HEK293 (cell line): ENCODE data around the gene GRIN2A.

ENCODE experiments used
- ZNF121 ChIP-seq: fragments of 450-650 bp; formaldehyde crosslinking; IDR thresholded peaks from 2 replicates; pipeline ENCODE4 v1.5.1; 2016; ENCODE audit warnings: missing biosample characterization, missing genetic modification characterization
- ZNF76 ChIP-seq: fragments of 450-650 bp; formaldehyde crosslinking; IDR thresholded peaks from 2 replicates; pipeline ENCODE4; 2016; ENCODE audit warnings: low read depth, missing biosample characterization, missing genetic modification characterization, borderline replicate concordance

- TF ChIP-seq ZNF121 (tag by site-specific recombination) (no peak), ZNF76 (tag by site-specific recombination) (no peak)
Observed at GRCh38 chr16:10213748-10214147, 31.5 kb upstream of the GRIN2A start.
